HG03565 (cell line): ENCODE measurements around the gene C10orf90.

Experiments used
- ATAC-seq: cut with Tn5 transposase; IDR thresholded peaks from one replicate; pipeline ENCODE4 v1.9.1; 2021; ENCODE audit warnings: mild to moderate bottlenecking, moderate library complexity; ENCODE audit not compliant: unreplicated experiment

Gene C10orf90

DNA sequence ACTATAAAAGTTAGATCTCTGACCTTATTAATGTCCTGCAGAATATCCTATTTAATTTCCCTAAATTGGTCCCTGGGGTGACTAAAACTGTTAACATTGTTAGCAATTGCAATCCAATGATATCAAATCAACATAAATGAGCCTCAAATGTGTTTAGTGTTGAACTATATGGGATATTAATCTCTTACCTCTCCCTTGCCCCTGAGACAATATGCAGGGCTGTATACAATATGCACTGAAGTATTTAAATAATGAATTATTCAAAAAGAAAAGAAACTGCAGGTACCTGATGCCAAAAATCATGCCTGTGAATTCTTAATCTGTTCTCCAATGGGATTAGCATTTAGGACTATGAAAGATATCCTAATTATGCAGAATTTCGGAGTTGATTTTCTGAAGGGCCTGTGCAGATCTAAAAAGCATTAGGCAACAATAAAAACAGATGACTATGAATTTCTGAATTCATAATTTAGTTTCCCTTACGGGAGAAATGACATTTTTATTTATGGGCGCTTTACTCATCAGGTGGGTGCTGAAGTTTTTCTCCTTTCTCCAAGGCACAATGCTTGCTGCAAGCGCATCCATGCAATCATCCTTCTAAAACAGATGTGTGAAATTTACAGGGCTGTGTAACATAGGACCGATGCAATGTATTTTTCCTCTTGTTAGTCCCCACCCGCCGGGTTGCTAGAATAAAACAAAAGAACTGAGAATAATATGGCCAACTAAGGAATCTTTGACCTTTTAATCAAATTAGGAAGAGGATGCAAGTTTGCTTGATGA, 5.4 kb upstream of the C10orf90 start:
- ATAC-seq = no peak

DNA sequence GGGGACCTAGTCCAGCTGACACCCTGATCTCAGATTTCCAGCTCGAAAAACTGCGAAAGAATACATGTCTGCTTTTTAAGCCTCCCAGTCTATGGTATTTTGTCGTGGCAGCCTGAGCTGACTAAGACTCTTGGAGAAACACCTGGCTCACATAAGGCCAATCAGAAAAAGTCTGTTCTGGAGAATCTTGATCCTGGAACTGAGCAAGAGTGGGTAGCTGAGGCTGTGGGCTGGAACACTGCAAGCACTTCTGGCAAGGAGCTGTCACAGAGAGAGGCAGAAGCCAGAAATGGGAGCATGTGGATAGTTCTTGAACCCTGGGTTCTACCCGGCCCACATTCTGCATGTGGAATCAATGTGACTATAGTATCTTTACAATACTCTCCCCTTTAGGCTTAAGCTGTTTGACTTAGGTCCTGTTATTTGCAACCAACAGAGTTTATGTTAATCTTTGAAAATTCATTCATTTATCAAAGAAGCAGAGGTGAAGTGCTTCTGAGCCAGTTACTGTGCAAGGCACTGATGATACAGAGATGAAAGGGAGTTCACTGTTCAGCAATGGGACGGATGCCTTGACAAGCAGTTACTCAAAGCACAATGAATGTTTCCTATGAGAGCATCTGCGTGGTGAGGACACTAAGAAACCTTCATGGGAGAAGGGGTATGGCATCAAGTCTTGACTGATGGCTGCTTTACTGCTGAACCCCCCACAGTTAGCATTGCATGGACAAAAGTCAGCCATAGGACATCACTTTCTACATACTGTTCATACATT, 4.4 kb upstream of the C10orf90 start:
- ATAC-seq = no peak

DNA sequence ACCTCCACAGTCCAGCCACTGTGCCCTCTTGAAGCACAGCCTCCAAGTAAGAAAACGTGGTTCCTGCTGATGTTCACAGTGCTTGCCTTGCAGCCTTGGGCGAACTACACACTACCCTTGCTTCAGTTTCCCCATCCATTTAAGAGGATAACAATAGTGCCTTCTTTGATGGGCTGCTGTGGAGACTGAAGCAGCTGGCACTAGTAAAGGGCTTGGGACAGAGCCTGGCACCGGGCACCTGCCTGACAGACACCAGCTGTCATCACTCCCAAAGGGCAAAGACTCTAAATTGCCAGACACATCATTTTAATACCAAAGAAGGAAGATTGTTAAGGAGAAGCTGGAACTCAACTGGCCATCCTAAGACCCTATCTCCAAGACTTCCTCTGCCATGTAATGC, 3.1 kb upstream of the C10orf90 start:
- ATAC-seq = no peak

DNA sequence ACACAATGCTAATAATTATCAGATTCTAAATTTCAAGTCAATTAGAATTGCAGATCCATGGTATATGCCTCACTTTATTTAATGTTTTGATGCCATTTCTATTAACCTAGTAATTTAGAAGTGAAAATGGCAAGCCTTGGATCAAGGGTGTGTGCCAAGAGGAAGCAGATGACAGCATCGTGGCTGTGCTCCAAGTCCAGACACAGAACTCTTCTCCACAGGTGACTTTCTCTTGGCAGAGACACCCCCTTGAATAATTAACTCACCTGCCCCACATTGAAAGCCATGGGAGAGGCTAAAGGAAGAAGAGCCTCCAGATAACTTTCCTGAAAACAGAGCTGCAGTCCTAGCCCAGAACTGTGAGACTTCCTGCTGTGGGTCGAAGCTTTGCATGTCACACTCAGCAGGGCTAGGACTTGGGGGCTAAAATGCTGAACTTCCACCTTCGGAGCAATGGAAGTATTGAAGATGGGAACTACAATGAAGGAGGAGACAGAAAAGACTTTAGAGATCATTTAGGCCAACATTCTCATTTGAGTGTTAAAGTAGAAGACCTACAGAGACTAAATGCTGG, 996 bp upstream of the C10orf90 start:
- no peak for ATAC-seq

DNA sequence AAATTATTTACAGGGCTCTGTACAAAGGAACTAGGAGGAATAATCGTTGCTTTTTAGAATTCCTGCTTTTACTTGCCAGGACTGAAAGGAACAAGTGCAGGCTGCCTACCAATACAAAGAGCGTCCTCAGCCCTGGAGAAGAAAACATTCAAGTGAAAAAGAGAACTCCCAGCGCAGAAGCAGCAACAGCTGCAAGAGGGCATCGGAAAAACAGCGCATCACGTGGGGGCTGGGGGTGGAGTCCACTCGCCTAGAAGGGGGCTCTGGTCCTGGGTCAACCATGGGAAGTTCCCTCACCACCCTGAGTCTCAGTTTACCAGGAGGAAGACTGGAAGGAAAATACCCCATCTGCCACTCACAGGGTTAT, 385 bp upstream of the C10orf90 start:
- no peak for ATAC-seq

DNA sequence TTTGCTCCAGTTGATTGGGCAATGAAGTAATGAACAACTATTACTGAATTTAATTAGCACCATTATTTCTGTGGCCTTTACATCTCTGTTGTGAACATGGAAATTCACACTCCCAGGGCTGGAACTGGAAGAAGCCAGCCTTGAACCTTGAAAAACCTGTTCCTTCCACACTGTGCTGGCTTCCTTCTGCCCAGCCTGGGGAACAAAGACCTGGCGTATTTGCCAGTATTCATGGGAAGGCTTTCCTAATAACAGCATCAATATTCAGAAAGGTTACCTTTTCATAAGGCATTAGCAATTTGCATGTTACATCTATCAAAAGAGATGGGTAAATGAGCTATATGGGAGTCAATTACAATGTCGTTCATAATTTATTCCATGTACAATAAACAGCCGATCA, 1.3 kb downstream of the C10orf90 start:
- no peak for ATAC-seq

DNA sequence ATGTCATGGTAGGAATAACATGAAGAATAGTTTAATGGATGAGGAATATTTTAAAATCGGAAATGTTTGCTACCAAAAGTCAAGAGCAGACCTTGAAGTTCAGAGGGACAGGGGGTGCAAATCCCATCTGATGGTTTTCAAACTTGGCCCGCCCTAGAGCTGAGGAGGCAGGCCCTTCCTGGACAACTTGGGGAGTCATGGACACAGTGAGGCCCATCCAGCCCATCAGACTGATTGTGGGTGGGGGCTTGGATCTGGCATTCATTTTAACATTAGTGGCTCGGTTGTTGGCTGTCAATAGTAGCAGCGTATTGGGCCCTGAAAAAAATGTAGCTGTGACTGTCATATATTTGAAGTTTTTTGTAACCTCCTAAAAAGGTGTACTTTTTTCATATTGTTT, 2.0 kb downstream of the C10orf90 start:
- ATAC-seq = no peak

DNA sequence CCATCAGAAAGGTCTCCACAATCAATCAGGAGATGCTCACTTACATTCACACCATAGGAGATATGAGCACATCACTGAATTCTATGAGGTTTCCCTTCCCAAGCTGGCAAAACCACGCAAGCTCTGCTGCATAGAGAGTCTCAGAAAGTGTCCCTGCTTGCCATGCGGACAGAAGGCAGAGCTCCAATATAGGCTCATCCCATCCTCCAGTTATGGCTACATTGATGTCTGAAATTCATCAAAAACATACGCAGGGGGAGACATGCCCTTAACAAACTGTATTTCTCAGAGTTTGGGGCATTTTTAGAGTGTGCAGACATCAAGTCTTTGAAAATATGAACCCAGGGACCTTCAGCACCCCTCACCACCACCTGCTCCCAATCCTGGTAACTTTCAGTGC, 2.9 kb downstream of the C10orf90 start:
- ATAC-seq = no peak

DNA sequence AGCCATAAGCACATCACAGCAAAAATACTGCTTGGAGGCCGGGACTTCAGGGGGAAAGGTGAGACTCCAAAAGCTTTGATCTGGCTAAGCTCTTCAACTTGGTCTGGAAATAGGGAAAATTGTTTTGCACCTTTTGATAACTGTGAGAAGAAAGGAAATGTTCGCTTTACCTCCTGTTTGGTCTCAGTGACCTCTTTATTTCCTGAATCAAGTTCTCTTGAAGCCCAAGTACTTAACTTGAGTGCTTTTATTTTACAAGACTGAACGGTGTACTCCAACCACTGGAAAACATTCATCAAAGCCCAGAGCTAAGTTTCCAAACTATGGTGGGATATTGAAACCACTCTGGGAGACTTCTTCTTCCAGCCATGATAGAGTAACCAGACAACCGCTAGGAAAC, 5.3 kb downstream of the C10orf90 start:
- no peak for ATAC-seq

DNA sequence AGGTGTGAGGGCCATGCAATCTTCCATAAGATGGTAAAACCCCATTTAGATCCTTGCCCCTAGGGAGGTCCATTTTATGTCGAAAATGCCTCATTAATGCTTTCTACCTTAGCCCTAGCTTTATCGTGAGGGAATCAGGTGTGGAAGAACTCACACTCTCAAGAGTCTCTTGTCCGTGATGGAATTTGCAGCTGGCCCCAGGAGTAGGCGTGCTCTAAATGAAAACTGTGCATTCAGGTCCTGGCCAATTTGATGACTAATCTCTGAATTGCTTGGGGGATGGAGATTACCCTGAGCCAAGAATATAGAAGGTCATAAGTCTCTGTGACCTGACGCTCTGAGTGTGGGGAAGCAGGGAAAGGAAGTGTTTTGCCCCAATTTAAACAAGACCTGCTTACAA, 6.6 kb downstream of the C10orf90 start:
- no peak for ATAC-seq

DNA sequence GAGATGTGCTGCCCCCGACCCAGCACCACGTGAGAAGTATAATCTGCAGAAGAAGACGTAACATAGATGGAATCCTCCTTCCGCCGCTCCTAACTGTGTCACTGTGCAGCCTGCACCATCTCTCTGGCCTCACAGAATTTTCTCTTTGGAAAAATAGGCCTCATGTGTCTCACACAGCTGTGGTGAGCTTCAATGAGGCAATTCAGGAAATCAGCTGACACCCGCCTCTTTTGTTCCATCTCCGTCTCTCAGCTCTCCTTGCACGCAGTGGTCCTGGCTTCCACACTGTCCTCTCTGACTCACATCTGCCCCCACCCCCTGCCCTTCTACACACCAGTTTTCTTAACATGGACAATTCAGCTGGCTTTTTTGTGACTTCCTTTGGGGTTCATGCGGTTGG, 7.2 kb downstream of the C10orf90 start:
- ATAC-seq = no peak

DNA sequence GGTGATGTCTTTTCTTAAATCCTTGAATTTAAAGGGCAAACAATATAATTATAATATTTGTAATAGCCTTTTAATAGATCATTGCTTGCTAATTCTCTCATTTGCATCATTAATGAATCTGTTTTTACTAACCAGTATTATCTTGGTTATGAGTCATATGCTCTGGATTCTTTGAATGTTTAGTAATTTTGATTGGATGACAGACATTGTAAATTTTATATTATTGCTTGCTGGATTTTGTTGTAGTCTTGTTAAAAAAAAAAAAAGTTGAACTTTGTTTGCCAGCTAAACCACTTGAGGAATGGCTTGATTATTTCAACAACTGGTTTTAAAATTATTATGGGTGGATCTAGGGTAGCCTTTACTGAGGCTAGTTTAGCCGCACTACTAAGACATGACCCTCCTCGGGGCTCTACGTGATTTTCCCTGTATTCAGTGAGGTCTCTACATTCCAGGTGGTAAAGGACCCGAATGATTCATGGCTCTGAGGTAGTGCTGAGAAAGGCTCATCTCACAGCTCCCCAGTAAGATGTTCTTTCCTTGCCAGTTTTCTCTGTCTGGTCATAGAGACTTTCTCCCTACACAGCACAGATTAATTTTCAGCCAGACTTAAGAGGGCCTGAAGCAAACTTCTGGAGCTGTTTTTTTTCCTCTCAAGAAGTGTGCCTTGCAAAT, 8.5 kb downstream of the C10orf90 start:
- ATAC-seq = no peak

DNA sequence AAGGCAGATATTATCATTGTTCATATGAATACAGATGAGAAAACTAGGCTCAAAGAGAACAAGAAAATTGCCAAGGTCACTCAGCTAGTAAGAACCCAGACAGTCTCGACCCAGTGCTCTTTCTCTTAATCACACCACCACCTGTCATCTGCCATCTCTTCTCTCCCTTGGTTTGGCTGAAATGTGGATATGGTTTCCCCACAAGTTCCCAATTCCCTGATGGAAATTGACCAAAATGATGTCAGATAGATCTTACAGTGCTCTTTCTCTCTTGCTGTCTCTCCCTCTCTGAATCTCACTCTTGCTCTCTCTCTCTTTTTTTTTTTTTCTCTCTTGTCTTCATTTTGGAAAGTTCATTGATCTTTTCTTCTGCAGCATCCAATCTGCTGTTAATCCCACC, 9.1 kb downstream of the C10orf90 start:
- no peak for ATAC-seq

DNA sequence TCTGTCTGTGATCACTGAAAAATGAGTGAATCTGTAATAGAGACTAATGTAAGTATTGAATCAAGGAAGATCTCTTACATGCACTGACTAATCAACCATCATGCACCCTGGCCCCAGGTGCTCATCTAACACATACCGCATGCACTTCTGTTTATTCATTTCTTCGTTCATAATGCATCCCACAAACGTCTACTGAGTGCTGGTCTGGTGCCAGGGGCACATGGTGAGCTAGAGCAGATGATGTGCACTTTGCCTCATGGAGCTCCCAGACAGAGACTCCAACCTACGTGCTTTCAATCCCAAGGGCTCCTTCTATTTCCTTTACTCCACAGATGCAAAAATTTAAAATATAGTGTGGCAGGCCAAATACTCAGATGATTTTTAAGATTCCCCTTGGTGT, 10.7 kb downstream of the C10orf90 start:
- no peak for ATAC-seq

DNA sequence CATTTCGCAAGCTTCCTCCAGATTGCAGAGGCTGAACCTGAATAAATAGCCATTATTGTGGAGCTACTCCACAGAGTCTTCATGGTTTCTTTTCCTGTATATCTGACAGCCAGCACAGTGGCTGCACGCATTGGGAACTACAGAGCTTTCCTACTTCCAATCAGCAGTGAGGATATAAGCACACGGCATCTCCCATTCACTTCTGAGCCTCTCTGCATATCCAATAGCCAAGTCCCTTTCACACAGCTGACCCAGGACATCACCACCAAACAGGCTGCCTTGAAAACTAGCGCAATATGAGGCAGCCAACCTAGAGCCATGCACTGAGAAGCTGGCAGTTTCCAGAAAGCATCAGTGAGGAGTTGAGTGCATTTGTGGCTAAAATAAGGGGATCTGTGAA, 11.6 kb downstream of the C10orf90 start:
- no peak for ATAC-seq

DNA sequence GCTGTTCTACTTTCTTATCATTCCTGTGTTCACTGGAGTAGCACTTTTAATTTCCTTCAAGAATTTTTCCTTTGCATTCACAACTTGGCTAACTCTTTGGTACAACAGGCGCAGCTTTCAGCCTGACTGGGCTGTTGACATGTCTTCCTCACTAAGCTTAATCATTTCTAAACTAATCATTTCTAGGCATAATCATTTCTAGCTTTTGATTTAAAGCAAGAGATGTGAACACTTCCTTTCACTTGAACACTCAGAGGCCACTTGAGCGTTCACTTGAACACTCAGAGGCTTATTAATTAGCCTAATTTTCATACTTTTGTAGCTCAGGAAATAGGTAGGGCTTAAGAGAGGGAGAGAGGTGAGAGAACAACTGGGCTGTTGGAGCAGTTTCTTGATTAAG, 15.9 kb downstream of the C10orf90 start:
- no peak for ATAC-seq

DNA sequence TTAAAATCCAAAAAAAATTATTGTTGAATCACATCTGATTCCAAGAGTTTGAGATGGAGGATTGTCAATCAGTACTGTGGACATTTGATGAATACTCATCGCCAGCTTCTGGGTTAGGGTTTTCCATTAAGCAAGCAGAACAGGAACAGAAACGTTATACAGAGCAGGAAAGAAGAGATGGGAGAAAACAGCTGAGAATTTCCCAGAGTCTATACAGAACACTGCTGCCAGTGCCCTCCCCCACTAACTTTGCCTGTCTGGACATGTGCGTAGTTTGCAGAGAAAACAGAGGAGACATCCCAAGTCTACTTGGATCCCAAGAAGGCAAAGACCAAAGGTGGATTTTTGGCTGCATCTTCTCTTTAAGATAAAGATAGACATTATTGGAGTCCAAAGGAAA, 19.0 kb downstream of the C10orf90 start:
- no peak for ATAC-seq

DNA sequence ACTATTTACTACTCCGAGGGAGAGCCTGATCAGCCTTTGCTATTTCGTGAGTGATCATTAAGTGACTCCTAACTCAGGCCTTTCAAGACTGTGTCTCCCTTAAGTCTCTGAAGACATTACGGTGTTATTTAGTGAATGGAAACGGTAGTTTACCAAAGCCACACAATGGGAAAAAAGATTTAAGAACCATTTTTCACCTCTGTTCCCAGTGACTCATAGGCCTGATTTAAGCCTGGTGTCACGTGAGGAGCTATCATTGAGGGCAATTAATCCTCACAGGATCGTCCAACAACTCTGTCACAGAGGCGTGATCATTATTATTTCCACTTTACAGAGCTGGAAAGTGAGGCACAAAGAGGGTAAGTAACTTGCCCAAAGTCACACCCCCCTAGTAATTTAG, 20.3 kb downstream of the C10orf90 start:
- ATAC-seq = no peak

DNA sequence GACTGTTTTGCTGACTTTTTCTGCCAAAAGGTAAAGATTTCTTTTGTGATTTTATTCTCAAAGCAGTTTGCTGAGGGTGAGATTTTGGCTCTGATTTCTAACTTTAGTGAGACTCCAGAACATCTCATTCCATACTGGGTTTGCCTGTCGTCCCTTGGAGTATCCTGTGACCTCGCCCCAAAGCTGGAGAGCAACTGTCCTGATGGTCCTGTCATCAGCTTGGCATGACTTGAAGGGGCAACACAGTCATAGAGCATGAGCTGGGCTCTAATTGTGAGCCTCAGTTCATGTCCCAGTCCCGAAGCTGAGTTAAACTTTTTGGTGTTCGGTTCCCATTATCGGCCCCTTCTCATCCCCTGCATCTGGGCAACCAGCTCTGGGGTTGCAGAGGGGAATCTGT, 23.4 kb downstream of the C10orf90 start:
- ATAC-seq = no peak

DNA sequence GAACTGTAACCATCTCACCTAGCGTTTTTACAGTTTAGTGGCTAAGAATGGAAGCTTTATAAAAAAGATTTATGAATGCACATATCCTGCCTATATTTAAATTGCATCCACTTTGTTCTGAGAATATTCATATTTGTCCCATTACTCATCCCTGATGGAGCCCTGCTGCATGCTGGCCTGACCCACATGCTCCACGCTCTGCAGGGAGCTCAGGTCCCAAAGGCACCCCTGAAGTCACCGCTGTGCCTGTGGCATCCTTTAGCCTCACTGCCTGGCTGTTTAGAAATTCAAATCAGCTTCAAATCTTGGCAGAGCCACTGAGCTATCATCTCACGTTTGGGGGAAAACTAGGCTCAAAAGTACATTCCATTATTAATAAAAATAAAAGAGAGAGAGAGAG, 24.4 kb downstream of the C10orf90 start:
- ATAC-seq = no peak

DNA sequence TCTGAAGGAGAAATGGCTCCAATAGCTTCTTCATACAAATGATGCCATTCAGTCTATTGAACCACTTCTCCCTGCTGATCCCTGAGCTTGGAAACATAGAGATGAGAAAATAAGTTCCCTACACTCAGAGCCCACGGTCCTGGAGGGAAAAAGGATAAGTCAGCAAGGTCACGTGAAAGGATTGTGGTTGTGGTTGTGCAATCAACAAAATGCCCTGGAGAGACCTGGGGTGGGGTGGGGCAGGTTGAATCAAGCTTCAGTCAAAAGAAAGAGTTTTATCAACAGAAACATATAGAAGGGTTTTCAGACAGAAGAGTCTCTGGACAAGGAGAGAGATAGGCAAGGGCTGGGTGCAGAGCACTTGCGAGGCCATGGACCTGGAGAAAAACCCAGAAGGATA, 30.1 kb downstream of the C10orf90 start:
- no peak for ATAC-seq

DNA sequence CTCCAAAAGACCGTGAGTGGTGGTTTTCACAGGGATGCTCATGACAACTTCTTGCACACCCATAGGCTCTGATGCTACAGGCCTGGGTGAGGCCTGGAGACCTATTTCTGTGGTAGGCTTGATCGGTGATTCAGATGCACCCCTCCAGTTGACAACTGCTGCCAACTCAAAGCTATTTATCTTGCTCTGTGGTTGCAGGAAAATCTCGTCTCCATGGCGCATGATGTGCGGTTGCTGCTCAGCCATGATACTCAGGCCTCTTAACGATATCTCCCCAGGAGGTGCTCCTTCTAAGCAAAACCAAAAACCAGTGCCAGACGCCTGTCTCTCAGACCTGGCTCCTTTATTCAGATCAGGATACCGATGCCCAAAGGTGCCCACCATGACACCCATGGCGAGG, 31.4 kb downstream of the C10orf90 start:
- ATAC-seq = no peak
